ENCODE results near the gene NPY4R2. TPM values are rescaled to one million over a fixed set of nuclear protein-coding genes. Genes with fewer than 3 reads are reported as not detected.
"Not testable (repeated sequence)": the region's sequence is repeated elsewhere in the genome, so short reads cannot be mapped to it uniquely, and the experiment has no call there.

The NPY4R2 gene
- total RNA-seq, 4 donors from 2014 or later = 1.6 to 26.9 (median 8.9) TPM

GRCh38 chr10:47959677-47960076 lies 41.2 kb downstream of the NPY4R2 start:
- in situ Hi-C loops (cut with MboI; ENCODE audit: low pct_ligation_motif_present in 1 of 4, low pct_unique_long_range_greater_than_20kb in 1 of 4, low sequenced_read_pairs in 3 of 4); H3K27ac ChIP-seq; H3K4me1 ChIP-seq; intact Hi-C loops (cut with DNase I; ENCODE audit: low total_unique reads); H3K36me3 ChIP-seq; H3K9me3 ChIP-seq; H3K4me3 ChIP-seq; H3K27me3 ChIP-seq; DNase-seq: not testable (repeated sequence)
- 60% methylated on average over 1 of the region's 5 CpGs; no CpG with 5 or more reads in 1 of the 2 donors for WGBS, 2 donors (ENCODE audit: low coverage in 1 of 2)

- no CpG with 5 or more reads among the region's 2 CpGs for WGBS, 2 donors (ENCODE audit: low coverage in 1 of 2)
- H3K27ac ChIP-seq; in situ Hi-C loops (cut with MboI; ENCODE audit: low pct_ligation_motif_present in 1 of 4, low pct_unique_long_range_greater_than_20kb in 1 of 4, low sequenced_read_pairs in 3 of 4); H3K36me3 ChIP-seq; H3K9me3 ChIP-seq; DNase-seq; intact Hi-C loops (cut with DNase I; ENCODE audit: low total_unique reads); H3K27me3 ChIP-seq; H3K4me1 ChIP-seq; H3K4me3 ChIP-seq: not testable (repeated sequence)
Observed at GRCh38 chr10:47960699-47961098, 42.2 kb downstream of the NPY4R2 start.

DNA sequence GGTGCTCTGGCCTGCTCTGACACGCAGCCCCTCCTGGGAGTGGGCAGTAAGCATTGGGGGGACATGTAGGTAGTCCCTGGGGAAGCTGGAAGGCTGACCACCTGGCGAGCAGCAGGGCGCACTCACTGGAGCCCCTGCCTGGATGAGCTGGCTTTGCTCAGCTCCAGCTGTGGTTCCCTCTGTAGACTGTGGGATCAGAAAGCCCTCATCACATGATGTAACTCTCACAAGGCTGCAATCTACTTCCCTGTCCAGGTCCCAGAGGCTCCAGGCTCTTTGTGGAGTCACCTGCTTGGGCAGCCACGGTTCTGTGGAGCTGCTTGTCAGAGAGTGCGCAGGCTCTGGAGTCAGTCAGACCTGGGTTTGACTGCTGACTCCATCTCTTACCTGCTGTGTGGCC lies 44.3 kb downstream of the NPY4R2 start:
- DNase-seq; H3K36me3 ChIP-seq; H3K4me3 ChIP-seq; H3K27me3 ChIP-seq; intact Hi-C loops (cut with DNase I; ENCODE audit: low total_unique reads); H3K27ac ChIP-seq; H3K4me1 ChIP-seq; in situ Hi-C loops (cut with MboI; ENCODE audit: low pct_ligation_motif_present in 1 of 4, low pct_unique_long_range_greater_than_20kb in 1 of 4, low sequenced_read_pairs in 3 of 4); H3K9me3 ChIP-seq: not testable (repeated sequence)
- no CpG with 5 or more reads among the region's 5 CpGs for WGBS, 2 donors (ENCODE audit: low coverage in 1 of 2)

- H3K36me3 ChIP-seq; DNase-seq; in situ Hi-C loops (cut with MboI; ENCODE audit: low pct_ligation_motif_present in 1 of 4, low pct_unique_long_range_greater_than_20kb in 1 of 4, low sequenced_read_pairs in 3 of 4); H3K27me3 ChIP-seq; intact Hi-C loops (cut with DNase I; ENCODE audit: low total_unique reads); H3K4me1 ChIP-seq; H3K4me3 ChIP-seq; H3K9me3 ChIP-seq; H3K27ac ChIP-seq: not testable (repeated sequence)
- WGBS, 2 donors (ENCODE audit: low coverage in 1 of 2) = 90% methylated on average over 2 of the region's 14 CpGs; no CpG with 5 or more reads in 1 of the 2 donors
Observed at GRCh38 chr10:47964280-47965063, 46.0 kb downstream of the NPY4R2 start.

GRCh38 chr10:47968988-47969387 lies 50.5 kb downstream of the NPY4R2 start:
- DNase-seq; in situ Hi-C loops (cut with MboI; ENCODE audit: low pct_ligation_motif_present in 1 of 4, low pct_unique_long_range_greater_than_20kb in 1 of 4, low sequenced_read_pairs in 3 of 4); H3K36me3 ChIP-seq; H3K4me1 ChIP-seq; H3K27me3 ChIP-seq; H3K9me3 ChIP-seq; intact Hi-C loops (cut with DNase I; ENCODE audit: low total_unique reads); H3K4me3 ChIP-seq; H3K27ac ChIP-seq: not testable (repeated sequence)
- WGBS, 2 donors (ENCODE audit: low coverage in 1 of 2) = 76% methylated on average over 6 of the region's 6 CpGs; no CpG with 5 or more reads in 1 of the 2 donors

DNA sequence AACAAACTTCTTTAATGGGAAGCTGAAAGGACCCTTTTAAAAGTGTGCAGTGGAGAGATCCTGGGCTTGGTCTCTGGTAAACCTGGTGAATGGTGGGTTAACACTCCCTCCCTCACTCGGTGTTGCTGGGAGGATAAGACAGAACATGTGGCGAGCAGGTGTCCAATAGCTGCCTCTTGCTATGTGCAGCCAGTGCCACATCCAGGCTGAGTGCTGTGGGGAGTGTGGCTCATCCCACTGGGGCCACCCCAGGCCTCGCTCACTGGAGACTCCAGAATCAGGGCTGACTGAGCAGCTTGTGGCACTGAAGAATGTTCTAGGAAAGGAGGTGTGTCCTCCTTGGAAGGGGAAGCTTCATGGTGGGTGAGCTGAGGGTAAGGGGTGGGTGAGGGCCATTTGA lies 51.6 kb downstream of the NPY4R2 start:
- 50 to 79% methylated on average over 1 to 3 of the region's 3 CpGs for WGBS, 2 donors (ENCODE audit: low coverage in 1 of 2)
- H3K27me3 ChIP-seq; in situ Hi-C loops (cut with MboI; ENCODE audit: low pct_ligation_motif_present in 1 of 4, low pct_unique_long_range_greater_than_20kb in 1 of 4, low sequenced_read_pairs in 3 of 4); H3K36me3 ChIP-seq; H3K4me3 ChIP-seq; H3K9me3 ChIP-seq; H3K4me1 ChIP-seq; DNase-seq; intact Hi-C loops (cut with DNase I; ENCODE audit: low total_unique reads); H3K27ac ChIP-seq: not testable (repeated sequence)

DNA sequence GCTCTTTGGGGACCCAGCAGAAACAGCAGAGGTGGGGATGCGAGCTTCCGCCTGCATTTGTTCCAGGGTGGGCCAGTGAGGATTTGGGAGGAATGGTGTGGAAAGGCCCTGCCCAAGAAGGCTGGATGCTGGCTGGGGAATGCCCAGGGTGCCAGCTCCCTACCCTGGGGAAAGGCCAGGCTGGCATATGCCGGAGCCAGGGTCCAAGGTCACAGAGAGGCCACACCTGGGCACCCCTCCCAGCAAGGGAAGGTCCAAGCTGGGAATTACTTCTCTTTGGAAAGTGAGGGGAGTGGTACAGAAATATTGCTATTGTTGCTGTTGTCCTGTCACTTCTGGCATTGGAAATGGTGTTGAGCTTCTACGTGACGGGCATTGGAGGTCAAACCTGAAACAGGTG lies 53.1 kb downstream of the NPY4R2 start:
- H3K36me3 ChIP-seq; H3K9me3 ChIP-seq; H3K27me3 ChIP-seq; in situ Hi-C loops (cut with MboI; ENCODE audit: low pct_ligation_motif_present in 1 of 4, low pct_unique_long_range_greater_than_20kb in 1 of 4, low sequenced_read_pairs in 3 of 4); DNase-seq; H3K4me1 ChIP-seq; H3K4me3 ChIP-seq; H3K27ac ChIP-seq; intact Hi-C loops (cut with DNase I; ENCODE audit: low total_unique reads): not testable (repeated sequence)
- no CpG with 5 or more reads among the region's 5 CpGs for WGBS, 2 donors (ENCODE audit: low coverage in 1 of 2)

DNA sequence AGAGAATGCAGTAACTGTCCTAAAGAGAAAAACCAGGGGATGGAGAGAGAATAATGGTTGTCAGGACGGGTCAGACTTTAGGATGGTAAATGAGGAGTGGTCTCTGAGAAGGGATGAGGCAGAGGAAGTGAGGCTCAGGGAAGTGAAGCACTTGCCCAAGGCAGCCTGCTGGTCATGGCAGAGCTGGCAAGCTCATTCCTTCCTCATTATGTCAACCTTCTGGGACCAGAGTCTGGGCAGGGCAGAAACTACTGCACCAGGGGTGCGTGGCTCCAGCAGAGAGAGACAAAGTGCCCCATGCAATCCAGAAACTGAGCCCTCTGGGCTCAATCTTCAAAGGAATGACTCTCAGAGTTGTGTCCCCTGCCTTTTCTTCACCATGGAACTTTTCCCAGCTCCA lies 53.6 kb downstream of the NPY4R2 start:
- H3K27ac ChIP-seq; H3K4me3 ChIP-seq; intact Hi-C loops (cut with DNase I; ENCODE audit: low total_unique reads); H3K4me1 ChIP-seq; DNase-seq; H3K27me3 ChIP-seq; H3K9me3 ChIP-seq; H3K36me3 ChIP-seq; in situ Hi-C loops (cut with MboI; ENCODE audit: low pct_ligation_motif_present in 1 of 4, low pct_unique_long_range_greater_than_20kb in 1 of 4, low sequenced_read_pairs in 3 of 4): not testable (repeated sequence)
- WGBS, 2 donors (ENCODE audit: low coverage in 1 of 2) = no CpG with 5 or more reads among the region's 2 CpGs

Other genes starting within 250 kb of the NPY4R2 start
- gene SYT15B, start 155.1 kb upstream of the NPY4R2 start, total RNA-seq = under 1 TPM in 3 of 4 donors, not detected in 1; 0.41 to 0.80 (median 0.64) TPM
- not detected for gene FAM25C, start 81.1 kb downstream of the NPY4R2 start, total RNA-seq